Measurements from ENCODE around the gene PPP3R1. TPM values are rescaled to one million over a fixed set of nuclear protein-coding genes. Genes with fewer than 3 reads are reported as not detected.

The PPP3R1 gene
- total RNA-seq, 1 donor from 2014 or later = 56.4 TPM

GRCh38 chr2:68216454-68217310 is 35.6 kb downstream of the PPP3R1 start:
- H3K27me3 Mint-ChIP-seq (ENCODE audit: low read depth) = no peaks in the 10 kb centered on the region
- peaks cover 16% of the 10 kb centered on the region for H3K4me1 Mint-ChIP-seq
- peaks cover 13% of the 10 kb centered on the region for H3K36me3 Mint-ChIP-seq (ENCODE audit: low read depth)
- no peak for TF ChIP-seq CTCF (conservative IDR thresholded peaks at IDR 0.05)
- H3K27ac Mint-ChIP-seq (ENCODE audit: unreplicated experiment) = no peak overlapping the region
- peaks cover 2% of the 10 kb centered on the region for H3K9me3 Mint-ChIP-seq
- DNase-seq (ENCODE audit: low read depth, low spot score) = no peak
- no peak overlapping the region for H3K4me3 Mint-ChIP-seq

GRCh38 chr2:68214381-68214780 is 38.0 kb downstream of the PPP3R1 start:
- peaks cover 12% of the 10 kb centered on the region for H3K36me3 Mint-ChIP-seq (ENCODE audit: low read depth)
- H3K4me1 Mint-ChIP-seq = peaks cover 28% of the 10 kb centered on the region
- no peaks in the 10 kb centered on the region for H3K27me3 Mint-ChIP-seq (ENCODE audit: low read depth)
- TF ChIP-seq CTCF (conservative IDR thresholded peaks at IDR 0.05) = no peak
- no peak overlapping the region for H3K4me3 Mint-ChIP-seq
- no peak for DNase-seq (ENCODE audit: low read depth, low spot score)
- H3K9me3 Mint-ChIP-seq = peaks cover 3% of the 10 kb centered on the region
- H3K27ac Mint-ChIP-seq (ENCODE audit: unreplicated experiment) = no peak overlapping the region

- Mint-ChIP-seq H3K4me1 (peaks cover 13% of the 10 kb centered on the region), H3K9me3 (peaks cover 2% of the 10 kb centered on the region), H3K27ac (ENCODE audit: unreplicated experiment) (no peak overlapping the region)
Measured at GRCh38 chr2:68206793-68207192, 45.5 kb downstream of the PPP3R1 start.

DNA sequence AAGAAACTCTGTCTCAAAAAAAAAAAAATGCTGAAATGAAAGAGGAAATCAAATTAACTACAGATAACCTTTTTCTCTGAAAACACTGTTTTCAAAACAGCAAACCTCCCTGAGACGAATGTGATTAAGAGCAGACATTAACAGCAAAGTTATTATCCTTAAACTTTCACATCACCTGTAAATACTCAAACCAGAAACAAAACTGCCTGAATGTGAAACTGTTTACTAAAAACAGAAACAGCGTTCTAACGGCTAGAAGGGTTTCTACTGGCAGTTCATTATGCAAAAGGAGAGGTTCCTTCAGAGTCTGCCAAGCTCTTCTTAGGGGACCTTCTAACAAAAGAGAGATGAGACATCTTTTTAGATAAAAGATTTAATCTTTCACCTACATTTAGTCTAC is 48.7 kb downstream of the PPP3R1 start:
- Mint-ChIP-seq H3K4me3 (no peak overlapping the region), H3K4me1 (no peaks in the 10 kb centered on the region), H3K36me3 (ENCODE audit: low read depth) (no peaks in the 10 kb centered on the region), H3K27me3 (ENCODE audit: low read depth) (no peaks in the 10 kb centered on the region), H3K27ac (ENCODE audit: unreplicated experiment) (no peak overlapping the region), H3K9me3 (no peaks in the 10 kb centered on the region)
- no peak for DNase-seq (ENCODE audit: low read depth, low spot score)
- TF ChIP-seq CTCF (conservative IDR thresholded peaks at IDR 0.05) = no peak

More at GRCh38 chr2:68206793-68207192, 45.5 kb downstream of the PPP3R1 start:
- H3K36me3 Mint-ChIP-seq (ENCODE audit: low read depth) = peaks cover 8% of the 10 kb centered on the region
- no peak for DNase-seq (ENCODE audit: low read depth, low spot score)
- no peak for TF ChIP-seq CTCF (conservative IDR thresholded peaks at IDR 0.05)
- no peak overlapping the region for H3K4me3 Mint-ChIP-seq
- no peaks in the 10 kb centered on the region for H3K27me3 Mint-ChIP-seq (ENCODE audit: low read depth)

DNA sequence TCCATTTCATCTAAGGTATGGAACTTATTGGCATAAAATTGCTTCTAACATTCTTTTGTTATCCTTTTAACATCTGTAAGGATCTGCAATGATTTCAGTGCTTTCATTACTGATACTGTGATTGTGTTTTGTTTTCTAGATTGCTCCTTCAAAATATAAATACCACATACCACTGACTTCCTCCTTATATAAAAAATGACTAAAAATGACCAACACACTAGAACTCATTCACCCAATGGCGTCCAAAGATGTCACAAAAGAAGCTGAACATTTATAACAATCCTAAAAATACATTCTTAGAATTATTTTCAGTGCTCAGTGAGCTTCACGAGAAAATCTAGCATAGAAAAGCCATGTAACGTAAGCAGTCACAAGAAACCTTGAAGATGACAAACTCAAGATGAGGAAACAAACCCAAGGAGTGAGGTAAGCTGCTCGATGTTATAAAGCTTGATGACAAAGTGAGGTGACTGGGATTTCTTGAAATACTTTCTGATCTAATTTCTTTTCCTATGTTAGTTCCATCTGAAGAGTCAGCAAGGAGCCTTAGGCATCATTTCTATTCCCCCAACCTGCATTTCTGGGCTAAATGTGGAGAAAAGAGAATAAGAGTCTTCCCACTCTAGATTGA is 52.1 kb downstream of the PPP3R1 start:
- no peak overlapping the region for H3K27ac Mint-ChIP-seq (ENCODE audit: unreplicated experiment)
- no peaks in the 10 kb centered on the region for H3K9me3 Mint-ChIP-seq
- H3K4me3 Mint-ChIP-seq = no peak overlapping the region
- TF ChIP-seq CTCF (conservative IDR thresholded peaks at IDR 0.05) = no peak
- H3K4me1 Mint-ChIP-seq = no peaks in the 10 kb centered on the region
- DNase-seq (ENCODE audit: low read depth, low spot score) = no peak
- no peaks in the 10 kb centered on the region for H3K36me3 Mint-ChIP-seq (ENCODE audit: low read depth)
- no peaks in the 10 kb centered on the region for H3K27me3 Mint-ChIP-seq (ENCODE audit: low read depth)

Measured in neural crest cell (in vitro differentiated cells).